Keratinocyte (primary cell): ENCODE results near the gene FAM78A. TPM values are rescaled to one million over a fixed set of nuclear protein-coding genes. Genes with fewer than 3 reads are reported as not detected.

ENCODE experiments used
- DNase-seq: peaks from one replicate; pipeline ENCODE4 v3.0.0-alpha.2; 2011; ENCODE audit warnings: low read depth, missing footprints, low spot score
- FAIRE-seq: peaks from 2 replicates; lab custom pipeline; 2011; peaks lifted over from hg19 to GRCh38; lab: Jason Lieb, UNC
- H2AFZ ChIP-seq: 2 replicates; pipeline ENCODE4 v1.6.0; 2012; ENCODE audit warnings: low read length, control low read depth, inconsistent platforms; ENCODE audit not compliant: control insufficient read depth
- H3K27ac ChIP-seq: 2 replicates; pipeline ENCODE4 v1.5.1; 2011; ENCODE audit warnings: low read length; ENCODE audit not compliant: control insufficient read depth, insufficient read depth
- H3K27me3 ChIP-seq: 3 replicates; pipeline ENCODE4 v1.6.0; 2011; ENCODE audit warnings: low read length; ENCODE audit not compliant: control insufficient read depth, insufficient read depth; ENCODE audit errors: extremely low read depth
- H3K36me3 ChIP-seq, 2 experiments: 2 replicates in 1 of 2; 3 replicates in 1 of 2; pipeline ENCODE4 v1.5.1; 2011; ENCODE audit warnings: low read length in 2 of 2, mild to moderate bottlenecking in 1 of 2; ENCODE audit not compliant: control insufficient read depth in 2 of 2, insufficient read depth in 2 of 2; ENCODE audit errors: extremely low read depth in 1 of 2
- H3K4me1 ChIP-seq: 3 replicates; pipeline ENCODE4 v1.5.1; 2011; ENCODE audit warnings: low read length; ENCODE audit not compliant: control insufficient read depth, insufficient read depth; ENCODE audit errors: extremely low read depth
- H3K4me2 ChIP-seq: 3 replicates; pipeline ENCODE4 v1.6.0; 2011; ENCODE audit warnings: low read depth, low read length; ENCODE audit not compliant: control insufficient read depth, insufficient read depth; ENCODE audit errors: extremely low read depth
- H3K4me3 ChIP-seq, 3 experiments: fragments of 200-600 bp in 1 of 3; sonication (generic) in 1 of 3; 2 replicates in 2 of 3; 3 replicates in 1 of 3; pipeline ENCODE4 v1.5.1; 2011 to 2016; ENCODE audit warnings: low read length in 3 of 3, mild to moderate bottlenecking in 3 of 3, control low read depth in 2 of 3, inconsistent platforms in 1 of 3, low read depth in 1 of 3, mixed read lengths in 1 of 3, mixed run types in 1 of 3, moderate library complexity in 1 of 3; ENCODE audit not compliant: control insufficient read depth in 2 of 3, insufficient read depth in 2 of 3; ENCODE audit errors: extremely low read depth in 1 of 3
- H3K79me2 ChIP-seq: 2 replicates; pipeline ENCODE4 v1.6.0; 2012; ENCODE audit warnings: low read length; ENCODE audit not compliant: control insufficient read depth, insufficient read depth
- H3K9ac ChIP-seq: 3 replicates; pipeline ENCODE4 v1.6.0; 2011; ENCODE audit warnings: low read length; ENCODE audit not compliant: control insufficient read depth, insufficient read depth; ENCODE audit errors: extremely low read depth
- H3K9me1 ChIP-seq: 3 replicates; pipeline ENCODE4 v1.6.0; 2011; ENCODE audit warnings: low read length; ENCODE audit not compliant: control insufficient read depth, insufficient read depth; ENCODE audit errors: extremely low read depth
- H3K9me3 ChIP-seq: 2 replicates; pipeline ENCODE4 v1.5.1; 2012; ENCODE audit warnings: low read depth, low read length; ENCODE audit not compliant: control insufficient read depth
- H4K20me1 ChIP-seq: 3 replicates; pipeline ENCODE4 v1.6.0; 2011; ENCODE audit warnings: low read length; ENCODE audit not compliant: control insufficient read depth, insufficient read depth; ENCODE audit errors: extremely low read depth
- EZH2 ChIP-seq: IDR thresholded peaks from one replicate; pipeline ENCODE4 v1.6.1; 2012; ENCODE audit warnings: inconsistent platforms, mild to moderate bottlenecking, low read length, moderate library complexity
- dilution Hi-C: fragments of 300-500 bp; cut with MboI; formaldehyde crosslinking; loops from one replicate; pipeline ENCODE4 v1.7.0; 2020; ENCODE audit warnings: low sequenced_read_pairs; ENCODE audit not compliant: extremely low pct_ligation_motif_present
- polyA plus RNA-seq, 5 experiments: library from polyadenylated mRNA; depleted of rRNA in 3 of 5; stranded (reverse) in 3 of 5; stranded (forward) in 1 of 5; unstranded in 1 of 5; fragments of >200 nt; gene quantifications; 1 replicate in 1 of 5; 2 replicates in 3 of 5; 3 replicates in 1 of 5; pipeline versions ENCODE4 v1.2.1 to v1.2.3, GENCODE V29; 2011 to 2012; ENCODE audit warnings: missing spikeins in 2 of 5, low read depth in 1 of 5, low replicate concordance in 1 of 5
- TF ChIP-seq, protein P1 (sequence below), 3 experiments: IDR thresholded peaks in 1 of 3; conservative IDR thresholded peaks in 1 of 3; optimal IDR thresholded peaks in 1 of 3; 2 replicates in 2 of 3; 3 replicates in 1 of 3; pipeline versions ENCODE3 to v1.5.1; 2011; ENCODE audit warnings: low read length in 3 of 3, mild to moderate bottlenecking in 3 of 3, moderate library complexity in 2 of 3, control low read depth in 1 of 3, inconsistent platforms in 1 of 3; ENCODE audit not compliant: insufficient read depth in 2 of 3; ENCODE audit errors: extremely low read depth in 1 of 3

The FAM78A gene
- polyA plus RNA-seq, 1 donor (not counting 4 experiments of a cell fraction or from before 2014, with no cell fraction given): 0.25 TPM

DNA sequence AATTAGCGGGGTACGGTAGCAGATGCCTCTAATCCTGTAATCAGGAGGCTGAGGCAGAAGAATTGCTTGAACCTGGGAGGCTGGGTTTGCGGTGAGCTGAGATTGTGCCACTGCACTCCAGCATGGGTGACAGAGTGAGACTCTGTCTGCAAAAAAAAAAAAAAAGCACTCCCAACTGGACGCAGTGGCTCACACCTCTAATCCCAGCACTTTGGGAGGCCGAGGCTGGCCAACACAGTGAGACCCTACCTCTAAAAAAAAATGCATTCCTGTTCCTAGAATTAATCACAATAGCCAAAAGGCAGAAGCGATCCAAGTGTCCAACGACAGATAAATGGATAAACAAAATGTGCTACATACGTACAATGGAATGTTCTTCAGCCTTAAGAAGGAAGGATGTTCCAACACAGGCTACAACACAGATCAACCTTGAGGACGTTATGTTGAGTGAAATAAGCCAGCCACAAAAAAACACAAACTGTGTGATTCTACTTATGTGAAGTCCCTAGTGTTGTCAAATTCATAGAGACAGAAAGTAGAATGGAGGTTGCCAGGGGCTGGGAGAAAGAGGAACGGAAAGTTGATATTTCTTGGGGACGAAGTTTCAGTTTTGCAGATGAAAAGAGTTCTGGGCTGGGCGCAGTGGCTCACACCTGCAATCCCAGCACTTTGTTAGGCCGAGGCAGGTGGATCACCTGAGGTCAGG lies 13.8 kb downstream of the FAM78A start:
- dilution Hi-C loops: no loop called here

DNA sequence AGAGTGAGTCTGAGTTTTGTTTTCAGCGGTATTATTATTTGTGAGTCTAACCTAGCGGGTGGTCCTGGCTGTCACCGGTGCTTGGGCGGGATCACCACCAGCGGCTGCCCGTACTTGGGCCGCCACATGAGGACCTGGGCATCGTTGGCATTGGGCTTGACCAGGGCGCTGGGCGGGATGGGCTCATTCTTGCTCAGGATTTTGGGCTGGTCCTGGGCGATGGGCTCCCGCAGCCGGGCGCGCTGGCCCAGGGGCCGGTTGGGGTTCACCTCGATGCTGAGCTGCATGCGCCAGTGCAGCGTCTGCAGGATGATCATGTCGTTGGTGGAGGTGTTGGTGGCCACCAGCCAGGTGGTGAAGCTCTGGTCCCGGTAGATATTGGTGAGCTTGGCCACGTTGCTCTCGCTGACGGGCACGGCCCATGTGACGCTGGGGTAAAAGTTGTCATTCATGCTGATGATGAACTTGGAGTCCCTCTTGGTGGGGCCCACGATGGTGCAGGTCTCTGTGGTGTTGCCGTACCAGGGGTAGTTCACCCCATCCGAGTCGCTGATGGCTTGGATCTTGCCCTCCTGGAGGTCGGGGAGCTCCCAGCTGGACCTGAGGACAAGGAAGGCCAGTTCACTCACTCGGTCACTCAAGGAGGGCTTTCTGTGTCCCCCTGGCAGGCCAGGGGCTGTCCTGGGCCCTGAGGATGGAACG lies 15.4 kb downstream of the FAM78A start:
- Histone ChIP-seq H3K27me3 (peaks cover 6% of the 10 kb centered on the region), H3K9me1 (no peaks in the 10 kb centered on the region), H2AFZ (no peak overlapping the region), H3K79me2 (no peaks in the 10 kb centered on the region), H3K4me1 (peaks cover 11% of the 10 kb centered on the region), H3K9ac (no peak overlapping the region), H3K36me3 (no peaks in the 10 kb centered on the region), H3K4me3 (no peak overlapping the region), H4K20me1 (no peaks in the 10 kb centered on the region), H3K27ac (no peak overlapping the region), H3K4me2 (no peak overlapping the region), H3K9me3 (no peaks in the 10 kb centered on the region)
- DNase-seq (no peak), FAIRE-seq (no peak)
- no peak for TF ChIP-seq EZH2
- TF ChIP-seq, protein P1, sequence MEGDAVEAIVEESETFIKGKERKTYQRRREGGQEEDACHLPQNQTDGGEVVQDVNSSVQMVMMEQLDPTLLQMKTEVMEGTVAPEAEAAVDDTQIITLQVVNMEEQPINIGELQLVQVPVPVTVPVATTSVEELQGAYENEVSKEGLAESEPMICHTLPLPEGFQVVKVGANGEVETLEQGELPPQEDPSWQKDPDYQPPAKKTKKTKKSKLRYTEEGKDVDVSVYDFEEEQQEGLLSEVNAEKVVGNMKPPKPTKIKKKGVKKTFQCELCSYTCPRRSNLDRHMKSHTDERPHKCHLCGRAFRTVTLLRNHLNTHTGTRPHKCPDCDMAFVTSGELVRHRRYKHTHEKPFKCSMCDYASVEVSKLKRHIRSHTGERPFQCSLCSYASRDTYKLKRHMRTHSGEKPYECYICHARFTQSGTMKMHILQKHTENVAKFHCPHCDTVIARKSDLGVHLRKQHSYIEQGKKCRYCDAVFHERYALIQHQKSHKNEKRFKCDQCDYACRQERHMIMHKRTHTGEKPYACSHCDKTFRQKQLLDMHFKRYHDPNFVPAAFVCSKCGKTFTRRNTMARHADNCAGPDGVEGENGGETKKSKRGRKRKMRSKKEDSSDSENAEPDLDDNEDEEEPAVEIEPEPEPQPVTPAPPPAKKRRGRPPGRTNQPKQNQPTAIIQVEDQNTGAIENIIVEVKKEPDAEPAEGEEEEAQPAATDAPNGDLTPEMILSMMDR (optimal IDR thresholded peaks at IDR 0.05 in 1 of 3, IDR thresholded peaks at IDR 0.05 in 1 of 3, conservative IDR thresholded peaks at IDR 0.05 in 1 of 3; ENCODE audit: extremely low read depth in 1 of 3, insufficient read depth in 2 of 3, low read length in 3 of 3): no peak
- dilution Hi-C loops: no loop called here

More for the DNA sequence above, 13.8 kb downstream of the FAM78A start:
- DNase-seq: no peak
- Histone ChIP-seq H4K20me1 (no peaks in the 10 kb centered on the region), H2AFZ (no peak overlapping the region), H3K27me3 (peaks cover 6% of the 10 kb centered on the region), H3K9ac (no peak overlapping the region), H3K9me1 (no peaks in the 10 kb centered on the region), H3K9me3 (no peaks in the 10 kb centered on the region), H3K79me2 (no peaks in the 10 kb centered on the region), H3K4me2 (no peak overlapping the region), H3K36me3 (no peaks in the 10 kb centered on the region), H3K4me1 (peaks cover 13% of the 10 kb centered on the region), H3K27ac (no peak overlapping the region), H3K4me3 (no peak overlapping the region)
- TF ChIP-seq, protein P1 (optimal IDR thresholded peaks at IDR 0.05 in 1 of 3, IDR thresholded peaks at IDR 0.05 in 1 of 3, conservative IDR thresholded peaks at IDR 0.05 in 1 of 3; ENCODE audit: extremely low read depth in 1 of 3, insufficient read depth in 2 of 3, low read length in 3 of 3): no peak
- no peak for TF ChIP-seq EZH2
- FAIRE-seq: no peak
